ENCODE measurements around the gene CHST7.

CHST7 gene

GRCh38 chrX:46580613-46581012 lies 7.0 kb downstream of the CHST7 start:
- H3K36me3 ChIP-seq (ENCODE audit: insufficient read depth), result no peaks in the 10 kb centered on the region
- no peak overlapping the region for H3K9ac ChIP-seq
- no peaks in the 10 kb centered on the region for H3K79me2 ChIP-seq (ENCODE audit: insufficient read depth, low read depth)
- TF ChIP-seq, protein P1, sequence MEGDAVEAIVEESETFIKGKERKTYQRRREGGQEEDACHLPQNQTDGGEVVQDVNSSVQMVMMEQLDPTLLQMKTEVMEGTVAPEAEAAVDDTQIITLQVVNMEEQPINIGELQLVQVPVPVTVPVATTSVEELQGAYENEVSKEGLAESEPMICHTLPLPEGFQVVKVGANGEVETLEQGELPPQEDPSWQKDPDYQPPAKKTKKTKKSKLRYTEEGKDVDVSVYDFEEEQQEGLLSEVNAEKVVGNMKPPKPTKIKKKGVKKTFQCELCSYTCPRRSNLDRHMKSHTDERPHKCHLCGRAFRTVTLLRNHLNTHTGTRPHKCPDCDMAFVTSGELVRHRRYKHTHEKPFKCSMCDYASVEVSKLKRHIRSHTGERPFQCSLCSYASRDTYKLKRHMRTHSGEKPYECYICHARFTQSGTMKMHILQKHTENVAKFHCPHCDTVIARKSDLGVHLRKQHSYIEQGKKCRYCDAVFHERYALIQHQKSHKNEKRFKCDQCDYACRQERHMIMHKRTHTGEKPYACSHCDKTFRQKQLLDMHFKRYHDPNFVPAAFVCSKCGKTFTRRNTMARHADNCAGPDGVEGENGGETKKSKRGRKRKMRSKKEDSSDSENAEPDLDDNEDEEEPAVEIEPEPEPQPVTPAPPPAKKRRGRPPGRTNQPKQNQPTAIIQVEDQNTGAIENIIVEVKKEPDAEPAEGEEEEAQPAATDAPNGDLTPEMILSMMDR (conservative IDR thresholded peaks at IDR 0.05; ENCODE audit: low read depth, low read length), result no peak
- H3K27me3 ChIP-seq (ENCODE audit: insufficient read depth, low read depth), result no peaks in the 10 kb centered on the region
- no peak overlapping the region for H3K4me2 ChIP-seq
- no peak overlapping the region for H3K27ac ChIP-seq
- H4K20me1 ChIP-seq (ENCODE audit: insufficient read depth), result no peaks in the 10 kb centered on the region
- H3K4me3 ChIP-seq (IDR thresholded peaks at IDR 0.05; ENCODE audit: insufficient read depth, low read depth, low read length), result no peak overlapping the region
- H2AFZ ChIP-seq (ENCODE audit: low read depth), result no peak overlapping the region
- no peaks in the 10 kb centered on the region for H3K4me1 ChIP-seq (ENCODE audit: low read depth, poor library complexity, severe bottlenecking)

- H4K20me1 ChIP-seq (ENCODE audit: insufficient read depth), result no peaks in the 10 kb centered on the region
- no peaks in the 10 kb centered on the region for H3K27me3 ChIP-seq (ENCODE audit: insufficient read depth, low read depth)
- no peak overlapping the region for H3K4me3 ChIP-seq (IDR thresholded peaks at IDR 0.05; ENCODE audit: insufficient read depth, low read depth, low read length)
- H2AFZ ChIP-seq (ENCODE audit: low read depth), result no peak overlapping the region
- H3K4me2 ChIP-seq, result no peak overlapping the region
- H3K9ac ChIP-seq, result no peak overlapping the region
- no peaks in the 10 kb centered on the region for H3K4me1 ChIP-seq (ENCODE audit: low read depth, poor library complexity, severe bottlenecking)
- no peaks in the 10 kb centered on the region for H3K36me3 ChIP-seq (ENCODE audit: insufficient read depth)
- H3K79me2 ChIP-seq (ENCODE audit: insufficient read depth, low read depth), result no peaks in the 10 kb centered on the region
- no peak overlapping the region for H3K27ac ChIP-seq
- TF ChIP-seq, protein P1 (conservative IDR thresholded peaks at IDR 0.05; ENCODE audit: low read depth, low read length), result no peak
These were observed 8.8 kb downstream of the CHST7 start for GRCh38 chrX:46582325-46582724.

- H3K9ac ChIP-seq, result no peak overlapping the region
- H3K4me1 ChIP-seq (ENCODE audit: low read depth, poor library complexity, severe bottlenecking), result no peaks in the 10 kb centered on the region
- no peak overlapping the region for H3K27ac ChIP-seq
- H3K79me2 ChIP-seq (ENCODE audit: insufficient read depth, low read depth), result no peaks in the 10 kb centered on the region
- no peaks in the 10 kb centered on the region for H4K20me1 ChIP-seq (ENCODE audit: insufficient read depth)
- H3K36me3 ChIP-seq (ENCODE audit: insufficient read depth), result no peaks in the 10 kb centered on the region
- no peak overlapping the region for H3K4me2 ChIP-seq
- no peak overlapping the region for H2AFZ ChIP-seq (ENCODE audit: low read depth)
- no peaks in the 10 kb centered on the region for H3K27me3 ChIP-seq (ENCODE audit: insufficient read depth, low read depth)
- H3K4me3 ChIP-seq (IDR thresholded peaks at IDR 0.05; ENCODE audit: insufficient read depth, low read depth, low read length), result no peak overlapping the region
- TF ChIP-seq, protein P1 (conservative IDR thresholded peaks at IDR 0.05; ENCODE audit: low read depth, low read length), result no peak
These were observed 9.4 kb downstream of the CHST7 start for GRCh38 chrX:46582966-46583365.

GRCh38 chrX:46584736-46585135 lies 11.2 kb downstream of the CHST7 start:
- Histone ChIP-seq H3K4me2 (no peak overlapping the region), H3K27me3 (ENCODE audit: insufficient read depth, low read depth) (no peaks in the 10 kb centered on the region), H3K36me3 (ENCODE audit: insufficient read depth) (no peaks in the 10 kb centered on the region), H3K9ac (no peak overlapping the region), H3K4me3 (IDR thresholded peaks at IDR 0.05; ENCODE audit: insufficient read depth, low read depth, low read length) (no peak overlapping the region), H3K27ac (no peak overlapping the region), H3K79me2 (ENCODE audit: insufficient read depth, low read depth) (no peaks in the 10 kb centered on the region), H3K4me1 (ENCODE audit: low read depth, poor library complexity, severe bottlenecking) (no peaks in the 10 kb centered on the region), H2AFZ (ENCODE audit: low read depth) (no peak overlapping the region), H4K20me1 (ENCODE audit: insufficient read depth) (no peaks in the 10 kb centered on the region)
- TF ChIP-seq, protein P1 (conservative IDR thresholded peaks at IDR 0.05; ENCODE audit: low read depth, low read length), result no peak
